Kidney (tissue), 14 donors: ENCODE results near the gene MAD1L1. TPM values are rescaled to one million over a fixed set of nuclear protein-coding genes. Genes with fewer than 3 reads are reported as not detected.

Experiments used
- DNase-seq, 5 donors: peaks; one replicate each; pipeline ENCODE4 v3.0.0-alpha.2; 2013 to 2020
- FAIRE-seq: peaks from 2 replicates; lab custom pipeline; 2012; peaks lifted over from hg19 to GRCh38; lab: Jason Lieb, UNC
- H3K27ac ChIP-seq, 2 donors: one replicate each; pipeline ENCODE4 v1.7.0; 2013; ENCODE audit warnings: low read depth in 2 of 2, low read length in 2 of 2, inconsistent platforms in 1 of 2
- H3K27me3 ChIP-seq: one replicate; pipeline ENCODE4 v1.7.1; 2013; ENCODE audit warnings: low read length, inconsistent platforms; ENCODE audit not compliant: control insufficient read depth, insufficient read depth
- H3K36me3 ChIP-seq, 3 donors: one replicate each; pipeline versions ENCODE4 v1.7.0 to v1.7.1; 2013; ENCODE audit warnings: low read length in 3 of 3, control low read depth in 1 of 3, inconsistent platforms in 1 of 3; ENCODE audit not compliant: insufficient read depth in 3 of 3, control insufficient read depth in 2 of 3
- H3K4me1 ChIP-seq, 3 donors: one replicate each; pipeline versions ENCODE4 v1.7.0 to v1.7.1; 2013; ENCODE audit warnings: low read length in 3 of 3, inconsistent platforms in 1 of 3, low read depth in 1 of 3; ENCODE audit not compliant: control insufficient read depth in 2 of 3, insufficient read depth in 2 of 3
- H3K4me3 ChIP-seq, 3 donors: one replicate each; pipeline versions ENCODE4 v1.7.0 to v1.8.1; 2013; ENCODE audit warnings: low read length in 3 of 3, control low read depth in 1 of 3, inconsistent platforms in 1 of 3
- H3K9ac ChIP-seq, 3 donors: one replicate each; pipeline versions ENCODE4 v1.7.0 to v1.7.1; 2013; ENCODE audit warnings: low read length in 3 of 3, control low read depth in 1 of 3, inconsistent platforms in 1 of 3
- H3K9me3 ChIP-seq, 3 donors: one replicate each; pipeline versions ENCODE4 v1.7.0 to v1.7.1; 2013; ENCODE audit warnings: low read length in 3 of 3, control low read depth in 1 of 3, inconsistent platforms in 1 of 3; ENCODE audit not compliant: control insufficient read depth in 2 of 3, insufficient read depth in 1 of 3
- intact Hi-C: fragments of 100-400 bp; cut with DNase I; formaldehyde crosslinking; loops from one replicate; pipeline ENCODE4 v1.11.1; 2022
- polyA plus RNA-seq: library from polyadenylated mRNA; stranded (reverse); fragments of 350-450 nt; fragmentation: Illumina TruSeq; extraction: RNeasy Lipid Tissue Mini Kit (QIAGEN cat#74804); gene quantifications from one replicate; pipeline ENCODE4 v1.2.3, GENCODE V29; 2014; ENCODE audit warnings: low read depth, low replicate concordance; ENCODE audit not compliant: insufficient read depth
- total RNA-seq: library from RNA; stranded (reverse); fragmentation: NEBNext Ultra II Directional; extraction: Animal tissue kit (Norgen Biotek cat#: 25700); gene quantifications from one replicate; pipeline ENCODE4 v1.2.1, GENCODE V29; 2021
- TF ChIP-seq, protein P1 (sequence below): IDR thresholded peaks from 3 replicates; pipeline ENCODE4 v1.5.1; 2012; ENCODE audit warnings: mild to moderate bottlenecking, moderate library complexity, borderline replicate concordance; ENCODE audit not compliant: insufficient read depth; ENCODE audit errors: extremely low read depth
- donor health status: control.
- donor health status: control.
- donor health status: control.
- donor health status: control.
- donor health status: control.
- donor health status: DM: yes; HTN: yes; CAD: no.
- donor health status: Normal renal cell carcinoma (clear cell type).

Gene MAD1L1
- total and polyA plus RNA-seq, 2 donors from 2014 or later: 33.2 to 45.2 TPM

DNA sequence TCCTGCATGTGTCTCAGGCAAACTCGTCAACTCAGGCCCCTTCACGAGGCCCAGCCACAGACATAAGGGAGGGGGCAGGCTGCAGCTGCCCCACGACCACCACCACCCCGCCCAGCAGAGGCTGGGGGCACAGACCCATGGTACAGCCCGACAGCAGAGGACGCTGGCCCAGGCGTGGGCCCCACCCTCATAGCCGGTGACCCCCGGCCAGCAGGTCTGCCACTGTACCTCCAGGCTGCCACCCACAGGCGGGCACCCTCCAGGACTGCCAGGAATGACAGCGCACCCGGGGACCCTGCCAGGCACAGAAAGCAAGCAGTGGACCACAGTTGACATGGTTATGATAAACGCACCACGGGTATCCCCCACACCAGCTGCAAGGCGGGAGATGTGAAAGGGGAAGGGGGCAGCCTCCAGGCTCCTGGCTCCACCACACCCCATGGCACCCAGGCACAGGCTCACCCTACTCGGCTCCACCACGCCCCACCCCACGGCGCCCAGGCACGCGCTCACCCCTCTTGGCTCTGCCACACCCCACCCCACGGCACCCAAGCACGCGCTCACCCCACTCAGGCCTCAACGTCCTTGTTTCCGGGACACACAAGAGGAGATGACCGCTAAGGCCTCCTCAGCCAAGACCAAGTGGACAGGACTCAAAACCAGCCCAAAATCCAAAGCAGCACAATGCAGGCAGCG lies 135.9 kb downstream of the MAD1L1 start:
- FAIRE-seq (no peak), DNase-seq (no peak)
- H3K4me1 ChIP-seq: no peaks in the 10 kb centered on the region
- TF ChIP-seq, protein P1, sequence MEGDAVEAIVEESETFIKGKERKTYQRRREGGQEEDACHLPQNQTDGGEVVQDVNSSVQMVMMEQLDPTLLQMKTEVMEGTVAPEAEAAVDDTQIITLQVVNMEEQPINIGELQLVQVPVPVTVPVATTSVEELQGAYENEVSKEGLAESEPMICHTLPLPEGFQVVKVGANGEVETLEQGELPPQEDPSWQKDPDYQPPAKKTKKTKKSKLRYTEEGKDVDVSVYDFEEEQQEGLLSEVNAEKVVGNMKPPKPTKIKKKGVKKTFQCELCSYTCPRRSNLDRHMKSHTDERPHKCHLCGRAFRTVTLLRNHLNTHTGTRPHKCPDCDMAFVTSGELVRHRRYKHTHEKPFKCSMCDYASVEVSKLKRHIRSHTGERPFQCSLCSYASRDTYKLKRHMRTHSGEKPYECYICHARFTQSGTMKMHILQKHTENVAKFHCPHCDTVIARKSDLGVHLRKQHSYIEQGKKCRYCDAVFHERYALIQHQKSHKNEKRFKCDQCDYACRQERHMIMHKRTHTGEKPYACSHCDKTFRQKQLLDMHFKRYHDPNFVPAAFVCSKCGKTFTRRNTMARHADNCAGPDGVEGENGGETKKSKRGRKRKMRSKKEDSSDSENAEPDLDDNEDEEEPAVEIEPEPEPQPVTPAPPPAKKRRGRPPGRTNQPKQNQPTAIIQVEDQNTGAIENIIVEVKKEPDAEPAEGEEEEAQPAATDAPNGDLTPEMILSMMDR: no peak
- no peaks in the 10 kb centered on the region for H3K9me3 ChIP-seq
- H3K9ac ChIP-seq: no peak overlapping the region
- no peaks in the 10 kb centered on the region for H3K27me3 ChIP-seq
- no peak overlapping the region for H3K4me3 ChIP-seq
- intact Hi-C loops: no loop called here
- no peak overlapping the region for H3K27ac ChIP-seq
- no peaks in the 10 kb centered on the region for H3K36me3 ChIP-seq

DNA sequence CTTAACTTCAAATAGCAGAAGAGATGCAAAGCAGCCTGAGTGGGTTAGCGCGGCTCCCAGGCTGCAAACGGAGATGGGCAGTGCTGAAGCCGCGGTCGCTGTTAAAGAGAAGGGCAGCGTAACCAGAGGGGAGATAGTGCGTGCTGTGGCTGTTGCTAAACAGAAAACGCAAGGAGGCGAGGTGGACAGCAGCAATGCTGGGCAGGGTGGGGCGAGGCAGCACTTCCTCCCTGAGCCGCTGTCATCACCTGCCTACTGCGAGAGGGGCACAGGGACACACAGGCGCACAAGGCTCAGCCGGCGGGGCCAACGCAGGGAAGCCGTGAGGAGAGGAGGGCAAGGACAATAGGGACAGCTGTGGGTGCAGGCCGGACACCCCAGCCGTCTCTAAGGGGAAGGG lies 137.3 kb downstream of the MAD1L1 start:
- Histone ChIP-seq H3K4me1 (no peaks in the 10 kb centered on the region), H3K36me3 (no peaks in the 10 kb centered on the region), H3K4me3 (no peak overlapping the region), H3K9ac (no peak overlapping the region), H3K27ac (no peak overlapping the region), H3K27me3 (no peaks in the 10 kb centered on the region), H3K9me3 (no peaks in the 10 kb centered on the region)
- TF ChIP-seq, protein P1: no peak
- intact Hi-C loops: no loop called here
- FAIRE-seq (no peak), DNase-seq (no peak)

DNA sequence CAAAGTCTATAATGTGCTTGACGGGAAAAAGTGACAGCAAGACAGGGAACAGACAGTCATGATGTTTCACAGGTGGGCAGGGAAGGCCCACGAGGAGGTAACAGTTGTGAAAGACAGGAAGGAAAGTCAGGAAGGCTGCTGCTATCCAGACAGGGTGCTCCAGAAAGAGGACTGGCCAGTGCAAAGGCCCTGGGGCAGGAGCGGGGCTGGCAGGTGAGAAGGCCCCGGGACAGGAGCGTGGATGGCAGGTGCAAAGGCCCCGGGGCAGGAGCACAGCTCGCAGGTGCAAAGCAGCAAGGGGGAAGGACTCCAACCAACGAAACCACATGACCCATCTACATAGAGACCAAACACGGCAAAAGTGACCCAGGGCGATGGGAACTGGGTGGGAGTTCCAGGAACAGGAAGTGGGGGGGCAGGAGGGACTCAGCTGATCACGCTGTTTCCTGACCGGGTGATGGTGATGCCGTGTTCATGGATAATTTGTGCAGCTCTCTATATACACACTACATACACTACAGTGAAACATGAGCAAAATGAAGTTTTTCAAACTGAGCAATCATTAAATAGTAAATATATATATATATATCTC lies 138.2 kb downstream of the MAD1L1 start:
- intact Hi-C loops: no loop called here
- DNase-seq (no peak), FAIRE-seq (no peak)
- TF ChIP-seq, protein P1: no peak
- H3K9ac ChIP-seq: no peak overlapping the region
- no peaks in the 10 kb centered on the region for H3K4me1 ChIP-seq
- H3K27me3 ChIP-seq: no peaks in the 10 kb centered on the region
- no peaks in the 10 kb centered on the region for H3K9me3 ChIP-seq
- H3K36me3 ChIP-seq: no peaks in the 10 kb centered on the region
- H3K4me3 ChIP-seq: no peak overlapping the region
- no peak overlapping the region for H3K27ac ChIP-seq
